Mesodermal cell (in vitro differentiated cells): ENCODE results near the gene PAOX.
"Not testable (repeated sequence)": the region's sequence is repeated elsewhere in the genome, so short reads cannot be mapped to it uniquely, and the experiment has no call there.

Experiments
- H3K27ac ChIP-seq: 2 replicates; pipeline ENCODE4 v1.7.0; 2013; ENCODE audit warnings: mild to moderate bottlenecking, low read depth, low read length, moderate library complexity; ENCODE audit not compliant: severe bottlenecking
- H3K36me3 ChIP-seq: 2 replicates; pipeline ENCODE4 v1.7.1; 2013; ENCODE audit warnings: mild to moderate bottlenecking, low read length, moderate library complexity; ENCODE audit not compliant: control insufficient read depth, insufficient read depth
- H3K4me1 ChIP-seq: one replicate; pipeline ENCODE4 v1.7.1; 2013; ENCODE audit warnings: mild to moderate bottlenecking, low read length; ENCODE audit not compliant: insufficient read depth, control insufficient read depth, poor library complexity, severe bottlenecking
- H3K4me3 ChIP-seq: 2 replicates; pipeline ENCODE4 v1.7.0; 2013; ENCODE audit warnings: low read length, control low read depth, mild to moderate bottlenecking; ENCODE audit not compliant: insufficient read depth, poor library complexity, severe bottlenecking; ENCODE audit errors: extremely low read depth
- H3K9me3 ChIP-seq: 2 replicates; pipeline ENCODE4 v1.7.1; 2013; ENCODE audit warnings: mild to moderate bottlenecking, low read length, moderate library complexity; ENCODE audit not compliant: control insufficient read depth
- WGBS, 2 experiments: methylation state at CpG; one replicate each; pipeline ENCODE4 v1.1.5; 2013; ENCODE audit warnings: missing lambda C conversion rate in 2 of 2; ENCODE audit not compliant: insufficient coverage in 2 of 2; 5-methylcytosine and 5-hydroxymethylcytosine counted together

The PAOX gene

GRCh38 chr10:133365461-133366129, 13.5 kb upstream of the PAOX start:
- Histone ChIP-seq H3K36me3 (peaks cover 86% of the 10 kb centered on the region), H3K4me1 (no peaks in the 10 kb centered on the region), H3K9me3 (no peaks in the 10 kb centered on the region), H3K4me3 (no peak overlapping the region), H3K27ac (no peak overlapping the region)
- whole genome bisulfite sequencing, 2 experiments, result 87 to 99% methylated on average over 8 to 13 of the region's 13 CpGs

GRCh38 chr10:133366130-133366478, 13.0 kb upstream of the PAOX start:
- no peaks in the 10 kb centered on the region for H3K9me3 ChIP-seq
- H3K27ac ChIP-seq, result no peak overlapping the region
- peaks cover 88% of the 10 kb centered on the region for H3K36me3 ChIP-seq
- H3K4me3 ChIP-seq, result no peak overlapping the region
- no peaks in the 10 kb centered on the region for H3K4me1 ChIP-seq
- 86 to 89% methylated on average over 13 to 17 of the region's 17 CpGs for WGBS, 2 experiments

- H3K27ac ChIP-seq, result no peak overlapping the region
- no peaks in the 10 kb centered on the region for H3K9me3 ChIP-seq
- H3K36me3 ChIP-seq, result peaks cover 87% of the 10 kb centered on the region
- H3K4me1 ChIP-seq, result no peaks in the 10 kb centered on the region
- WGBS, 2 experiments, result 98 to 99% methylated on average over 13 of the region's 13 CpGs
- no peak overlapping the region for H3K4me3 ChIP-seq
Measured at GRCh38 chr10:133366751-133367150, 12.3 kb upstream of the PAOX start.

GRCh38 chr10:133367461-133367860, 11.6 kb upstream of the PAOX start:
- H3K9me3 ChIP-seq, H3K27ac ChIP-seq, H3K4me3 ChIP-seq, H3K4me1 ChIP-seq: not testable (repeated sequence)
- WGBS, 2 experiments, result 80% methylated on average over 1 of the region's 7 CpGs; no CpG with 5 or more reads in 1 of the 2 experiments
- H3K36me3 ChIP-seq, result peaks cover 80% of the 10 kb centered on the region

GRCh38 chr10:133368153-133368552, 10.9 kb upstream of the PAOX start:
- Histone ChIP-seq H3K4me3 (no peak overlapping the region), H3K4me1 (no peaks in the 10 kb centered on the region), H3K9me3 (no peaks in the 10 kb centered on the region), H3K36me3 (peaks cover 73% of the 10 kb centered on the region), H3K27ac (no peak overlapping the region)
- 87 to 99% methylated on average over 5 to 6 of the region's 7 CpGs for WGBS, 2 experiments

GRCh38 chr10:133370030-133370786, 8.9 kb upstream of the PAOX start:
- H3K4me1 ChIP-seq, result no peaks in the 10 kb centered on the region
- H3K27ac ChIP-seq, result no peak overlapping the region
- no peaks in the 10 kb centered on the region for H3K9me3 ChIP-seq
- H3K36me3 ChIP-seq, result peaks cover 53% of the 10 kb centered on the region
- no peak overlapping the region for H3K4me3 ChIP-seq
- WGBS, 2 experiments, result 96 to 97% methylated on average over 23 of the region's 24 CpGs

- WGBS, 2 experiments, result 34 to 77% methylated on average over 8 to 11 of the region's 20 CpGs
- Histone ChIP-seq H3K36me3 (peaks cover 34% of the 10 kb centered on the region), H3K9me3 (no peaks in the 10 kb centered on the region), H3K4me3 (peak overlapping the region; percentile 62), H3K4me1 (no peaks in the 10 kb centered on the region), H3K27ac (no peak overlapping the region)
Measured at GRCh38 chr10:133372507-133372906, 6.6 kb upstream of the PAOX start.

- 7 to 10% methylated on average over 31 to 60 of the region's 89 CpGs for WGBS, 2 experiments
- peak within 1 kb of the TSS; percentile 62 for H3K4me3 ChIP-seq
- peaks cover 29% of the 10 kb centered on the region for H3K36me3 ChIP-seq
- no peaks in the 10 kb centered on the region for H3K4me1 ChIP-seq
- H3K27ac ChIP-seq, result no peak within 1 kb of the TSS
- no peaks in the 10 kb centered on the region for H3K9me3 ChIP-seq
Measured at GRCh38 chr10:133373174-133374090, 5.6 kb upstream of the PAOX start, which contains the start of gene ECHS1. Gene ECHS1, minus strand, starts transcription at chr10:133373354. Its CDS starts 21 bp downstream, at chr10:133373333.

GRCh38 chr10:133375357-133376115, 3.5 kb upstream of the PAOX start:
- Histone ChIP-seq H3K36me3 (peaks cover 7% of the 10 kb centered on the region), H3K27ac (no peak overlapping the region), H3K4me1 (no peaks in the 10 kb centered on the region), H3K4me3 (no peak overlapping the region), H3K9me3 (no peaks in the 10 kb centered on the region)
- WGBS, 2 experiments, result 72 to 77% methylated on average over 9 to 10 of the region's 12 CpGs

GRCh38 chr10:133376183-133376582, 2.9 kb upstream of the PAOX start:
- WGBS, 2 experiments, result 88 to 100% methylated on average over 1 to 5 of the region's 5 CpGs
- H3K36me3 ChIP-seq, H3K4me3 ChIP-seq, H3K27ac ChIP-seq, H3K9me3 ChIP-seq, H3K4me1 ChIP-seq: not testable (repeated sequence)
